HEK293 (cell line): ENCODE results near the gene SYNCRIP.

ENCODE experiments used
- BCL11B ChIP-seq: fragments of 450-650 bp; formaldehyde crosslinking; IDR thresholded peaks from 2 replicates; pipeline ENCODE4 v1.5.1; 2016; ENCODE audit warnings: low read depth, missing biosample characterization, missing genetic modification characterization
- FEZF1 ChIP-seq: fragments of 450-650 bp; formaldehyde crosslinking; IDR thresholded peaks from 2 replicates; pipeline ENCODE4 v1.5.1; 2016; ENCODE audit warnings: missing biosample characterization, missing genetic modification characterization
- KLF16 ChIP-seq: fragments of 450-650 bp; formaldehyde crosslinking; IDR thresholded peaks from 2 replicates; pipeline ENCODE4 v1.5.1; 2017; ENCODE audit warnings: missing biosample characterization, missing genetic modification characterization
- KLF7 ChIP-seq: fragments of 450-650 bp; formaldehyde crosslinking; IDR thresholded peaks from 2 replicates; pipeline ENCODE4 v1.5.1; 2016; ENCODE audit warnings: missing biosample characterization, missing genetic modification characterization, borderline replicate concordance
- ZBTB20 ChIP-seq: fragments of 450-650 bp; formaldehyde crosslinking; IDR thresholded peaks from 2 replicates; pipeline ENCODE4 v1.5.1; 2016; ENCODE audit warnings: missing biosample characterization, missing genetic modification characterization
- ZEB2 ChIP-seq: fragments of 450-650 bp; formaldehyde crosslinking; IDR thresholded peaks from 2 replicates; pipeline ENCODE4 v1.5.1; 2016; ENCODE audit warnings: missing biosample characterization, missing genetic modification characterization
- ZNF112 ChIP-seq: fragments of 450-650 bp; formaldehyde crosslinking; IDR thresholded peaks from 2 replicates; pipeline ENCODE4 v1.5.0; 2017; ENCODE audit warnings: missing biosample characterization, missing genetic modification characterization
- ZNF214 ChIP-seq: fragments of 450-650 bp; formaldehyde crosslinking; IDR thresholded peaks from 2 replicates; pipeline ENCODE4 v1.5.1; 2017; ENCODE audit warnings: missing biosample characterization, mild to moderate bottlenecking, missing genetic modification characterization, borderline replicate concordance
- ZNF23 ChIP-seq: fragments of 450-650 bp; formaldehyde crosslinking; IDR thresholded peaks from 2 replicates; pipeline ENCODE4 v1.5.1; 2016; ENCODE audit warnings: missing biosample characterization, missing genetic modification characterization, borderline replicate concordance
- ZNF292 ChIP-seq: fragments of 450-650 bp; formaldehyde crosslinking; IDR thresholded peaks from 2 replicates; pipeline ENCODE4 v1.5.1; 2016; ENCODE audit warnings: low read depth, missing biosample characterization, missing genetic modification characterization, borderline replicate concordance
- ZNF37A ChIP-seq: fragments of 450-650 bp; IDR thresholded peaks from 2 replicates; pipeline ENCODE4 v1.5.1; 2018; ENCODE audit warnings: missing biosample characterization, missing genetic modification characterization
- ZNF423 ChIP-seq: fragments of 450-650 bp; formaldehyde crosslinking; IDR thresholded peaks from 2 replicates; pipeline ENCODE4 v1.5.1; 2016; ENCODE audit warnings: missing biosample characterization, missing genetic modification characterization
- ZNF501 ChIP-seq: fragments of 450-650 bp; formaldehyde crosslinking; IDR thresholded peaks from 2 replicates; pipeline ENCODE4 v1.5.1; 2016; ENCODE audit warnings: missing biosample characterization, missing genetic modification characterization
- ZNF514 ChIP-seq: fragments of 450-650 bp; formaldehyde crosslinking; IDR thresholded peaks from 2 replicates; pipeline ENCODE4 v1.5.1; 2016; ENCODE audit warnings: missing biosample characterization, missing genetic modification characterization
- ZNF521 ChIP-seq: fragments of 450-650 bp; formaldehyde crosslinking; IDR thresholded peaks from 2 replicates; pipeline ENCODE4 v1.5.1; 2017; ENCODE audit warnings: missing biosample characterization, mild to moderate bottlenecking, missing genetic modification characterization
- ZNF549 ChIP-seq: fragments of 450-650 bp; IDR thresholded peaks from 2 replicates; pipeline ENCODE4 v1.5.1; 2018; ENCODE audit warnings: missing biosample characterization, missing genetic modification characterization, mild to moderate bottlenecking, inconsistent platforms, moderate library complexity
- ZNF560 ChIP-seq: fragments of 450-650 bp; formaldehyde crosslinking; IDR thresholded peaks from 2 replicates; pipeline ENCODE4 v1.5.1; 2017; ENCODE audit warnings: missing biosample characterization, missing genetic modification characterization, borderline replicate concordance
- ZNF626 ChIP-seq: fragments of 450-650 bp; sonication (Bioruptor Pico); formaldehyde crosslinking; IDR thresholded peaks from 2 replicates; pipeline ENCODE4 v1.5.1; 2018; ENCODE audit warnings: missing biosample characterization, missing genetic modification characterization, inconsistent platforms
- ZNF654 ChIP-seq: fragments of 450-650 bp; formaldehyde crosslinking; IDR thresholded peaks from 2 replicates; pipeline ENCODE4 v1.5.1; 2016; ENCODE audit warnings: low read depth, missing biosample characterization, missing genetic modification characterization
- ZNF658 ChIP-seq: fragments of 450-650 bp; formaldehyde crosslinking; IDR thresholded peaks from 2 replicates; pipeline ENCODE4; 2016; ENCODE audit warnings: missing biosample characterization, missing genetic modification characterization
- ZNF660 ChIP-seq: fragments of 450-650 bp; IDR thresholded peaks from 2 replicates; pipeline ENCODE4 v1.5.1; 2018; ENCODE audit warnings: missing biosample characterization, mild to moderate bottlenecking, missing genetic modification characterization
- ZNF677 ChIP-seq: fragments of 450-650 bp; IDR thresholded peaks from 2 replicates; pipeline ENCODE4 v1.5.0; 2018; ENCODE audit warnings: missing biosample characterization, mild to moderate bottlenecking, missing genetic modification characterization, moderate library complexity
- ZNF747 ChIP-seq: fragments of 450-650 bp; formaldehyde crosslinking; IDR thresholded peaks from 2 replicates; pipeline ENCODE4 v1.5.1; 2016; ENCODE audit warnings: missing biosample characterization, missing genetic modification characterization
- ZNF76 ChIP-seq: fragments of 450-650 bp; formaldehyde crosslinking; IDR thresholded peaks from 2 replicates; pipeline ENCODE4; 2016; ENCODE audit warnings: low read depth, missing biosample characterization, missing genetic modification characterization, borderline replicate concordance
- ZNF776 ChIP-seq: fragments of 450-650 bp; formaldehyde crosslinking; IDR thresholded peaks from 2 replicates; pipeline ENCODE4 v1.5.0; 2017; ENCODE audit warnings: missing biosample characterization, missing genetic modification characterization, borderline replicate concordance
- ZNF785 ChIP-seq: fragments of 450-650 bp; formaldehyde crosslinking; IDR thresholded peaks from 2 replicates; pipeline ENCODE4 v1.5.1; 2016; ENCODE audit warnings: missing biosample characterization, missing genetic modification characterization
- ZNF830 ChIP-seq: fragments of 450-650 bp; IDR thresholded peaks from 2 replicates; pipeline ENCODE4 v1.5.0; 2018; ENCODE audit warnings: missing biosample characterization, missing genetic modification characterization, low read depth, mild to moderate bottlenecking, moderate library complexity
- ZSCAN30 ChIP-seq: fragments of 450-650 bp; IDR thresholded peaks from 2 replicates; pipeline ENCODE4 v1.5.1; 2018; ENCODE audit warnings: missing biosample characterization, mild to moderate bottlenecking, missing genetic modification characterization, moderate library complexity
- ZXDB ChIP-seq: fragments of 450-650 bp; formaldehyde crosslinking; IDR thresholded peaks from 2 replicates; pipeline ENCODE4 v1.5.1; 2016; ENCODE audit warnings: missing biosample characterization, missing genetic modification characterization
- TF ChIP-seq, protein P1 (sequence below): fragments of 450-650 bp; formaldehyde crosslinking; IDR thresholded peaks from 2 replicates; pipeline ENCODE4 v1.5.1; 2016; ENCODE audit warnings: missing biosample characterization, missing genetic modification characterization
- TF ChIP-seq, protein P2 (sequence below): fragments of 450-650 bp; formaldehyde crosslinking; IDR thresholded peaks from 2 replicates; pipeline ENCODE4 v1.5.1; 2016; ENCODE audit warnings: missing biosample characterization, missing genetic modification characterization
- TF ChIP-seq, protein P3 (sequence below): fragments of 450-650 bp; formaldehyde crosslinking; IDR thresholded peaks from 2 replicates; pipeline ENCODE4 v1.5.1; 2016; ENCODE audit warnings: missing biosample characterization, missing genetic modification characterization
- TF ChIP-seq, protein P4 (sequence below): fragments of 450-650 bp; IDR thresholded peaks from 2 replicates; pipeline ENCODE4 v1.5.1; 2018; ENCODE audit warnings: missing biosample characterization, mild to moderate bottlenecking, missing genetic modification characterization
- TF ChIP-seq, protein P5 (sequence below): fragments of 450-650 bp; formaldehyde crosslinking; IDR thresholded peaks from 2 replicates; pipeline ENCODE4 v1.5.1; 2017; ENCODE audit warnings: missing biosample characterization, missing genetic modification characterization
- TF ChIP-seq, protein P6 (sequence below): fragments of 450-650 bp; formaldehyde crosslinking; IDR thresholded peaks from 2 replicates; pipeline ENCODE4 v1.5.1; 2016; ENCODE audit warnings: missing biosample characterization, missing genetic modification characterization

SYNCRIP gene

DNA sequence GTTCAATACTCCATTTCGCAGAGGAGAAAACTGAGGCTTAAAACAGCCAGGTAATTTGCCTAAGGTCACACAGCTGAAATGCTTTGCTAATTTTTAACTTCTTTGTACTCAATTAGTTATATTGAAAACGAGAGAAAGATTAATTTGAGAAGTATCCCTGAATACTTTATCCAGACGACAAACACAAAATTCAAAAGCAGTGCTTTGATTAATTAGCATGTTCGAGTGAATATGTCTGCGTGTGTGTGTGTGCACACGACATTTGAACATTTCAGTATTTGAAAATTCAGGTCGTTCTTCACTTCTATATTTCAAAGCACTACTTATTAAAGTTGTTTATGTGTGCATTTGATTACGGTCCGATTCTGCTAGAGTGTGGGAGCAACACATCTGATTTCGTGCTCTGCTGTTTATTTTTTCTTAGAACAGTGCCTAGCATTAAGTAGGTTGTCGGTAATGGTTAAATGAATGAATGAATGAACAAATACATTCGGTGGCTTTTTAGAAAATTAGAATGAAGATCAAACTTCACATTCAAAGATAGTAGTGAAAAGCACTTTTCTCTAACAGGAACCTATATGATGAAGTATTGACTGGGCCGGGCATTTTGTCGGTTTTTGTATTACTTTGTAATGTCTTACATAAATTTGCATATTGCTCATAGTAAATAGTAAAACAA is 36.9 kb upstream of the SYNCRIP start (continued):
- TF ChIP-seq KLF16 (tag by site-specific recombination) (no peak; the same call in none of the 2 replicates), ZNF658 (no peak), ZEB2 (tag by site-specific recombination) (0 out of 2 replicates have a peak, but pooled peaks have one; percentile 1), ZNF626 (tag by site-specific recombination) (0 out of 2 replicates have a peak, but pooled peaks have one; percentile 50), ZNF785 (tag by site-specific recombination) (no peak), ZNF521 (tag by site-specific recombination) (no peak), ZNF423 (tag by site-specific recombination) (no peak), ZNF292 (tag by site-specific recombination) (no peak), ZNF654 (tag by site-specific recombination) (no peak), ZNF112 (tag by site-specific recombination) (no peak), ZNF660 (tag by site-specific recombination) (no peak; the same call in none of the 2 replicates), ZXDB (tag by site-specific recombination) (peak; percentile 56), ZNF747 (tag by site-specific recombination) (no peak), BCL11B (tag by site-specific recombination) (no peak), ZNF501 (tag by site-specific recombination) (no peak; the same call in 1 of the 2 replicates), ZNF23 (tag by site-specific recombination) (no peak), ZSCAN30 (tag by site-specific recombination) (peak; percentile 50; the same call in 1 of the 2 replicates), ZNF776 (no peak), FEZF1 (tag by site-specific recombination) (no peak), ZNF76 (tag by site-specific recombination) (no peak), ZNF214 (tag by site-specific recombination) (no peak; the same call in 1 of the 2 replicates), ZNF549 (tag by site-specific recombination) (no peak), ZNF560 (tag by site-specific recombination) (no peak), ZNF37A (tag by site-specific recombination) (0 out of 2 replicates have a peak, but pooled peaks have one; percentile 62), ZNF830 (tag by site-specific recombination) (no peak), ZNF677 (tag by site-specific recombination) (no peak), KLF7 (tag by site-specific recombination) (no peak), ZBTB20 (tag by site-specific recombination) (no peak), ZNF514 (tag by site-specific recombination) (no peak)
- TF ChIP-seq, protein P1, sequence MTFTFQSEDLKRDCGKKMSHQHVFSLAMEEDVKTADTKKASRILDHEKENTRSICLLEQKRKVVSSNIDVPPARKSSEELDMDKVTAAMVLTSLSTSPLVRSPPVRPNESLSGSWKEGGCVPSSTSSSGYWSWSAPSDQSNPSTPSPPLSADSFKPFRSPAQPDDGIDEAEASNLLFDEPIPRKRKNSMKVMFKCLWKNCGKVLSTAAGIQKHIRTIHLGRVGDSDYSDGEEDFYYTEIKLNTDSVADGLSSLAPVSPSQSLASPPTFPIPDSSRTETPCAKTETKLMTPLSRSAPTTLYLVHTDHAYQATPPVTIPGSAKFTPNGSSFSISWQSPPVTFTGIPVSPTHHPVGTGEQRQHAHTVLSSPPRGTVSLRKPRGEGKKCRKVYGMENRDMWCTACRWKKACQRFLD, result no peak
- TF ChIP-seq, protein P2, sequence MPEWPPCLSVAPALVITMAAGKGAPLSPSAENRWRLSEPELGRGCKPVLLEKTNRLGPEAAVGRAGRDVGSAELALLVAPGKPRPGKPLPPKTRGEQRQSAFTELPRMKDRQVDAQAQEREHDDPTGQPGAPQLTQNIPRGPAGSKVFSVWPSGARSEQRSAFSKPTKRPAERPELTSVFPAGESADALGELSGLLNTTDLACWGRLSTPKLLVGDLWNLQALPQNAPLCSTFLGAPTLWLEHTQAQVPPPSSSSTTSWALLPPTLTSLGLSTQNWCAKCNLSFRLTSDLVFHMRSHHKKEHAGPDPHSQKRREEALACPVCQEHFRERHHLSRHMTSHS (tag by site-specific recombination), result no peak
- TF ChIP-seq, protein P3, sequence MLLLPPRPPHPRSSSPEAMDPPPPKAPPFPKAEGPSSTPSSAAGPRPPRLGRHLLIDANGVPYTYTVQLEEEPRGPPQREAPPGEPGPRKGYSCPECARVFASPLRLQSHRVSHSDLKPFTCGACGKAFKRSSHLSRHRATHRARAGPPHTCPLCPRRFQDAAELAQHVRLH (tag by site-specific recombination), result peak; percentile 1; the same call in 1 of the 2 replicates
- TF ChIP-seq, protein P4, sequence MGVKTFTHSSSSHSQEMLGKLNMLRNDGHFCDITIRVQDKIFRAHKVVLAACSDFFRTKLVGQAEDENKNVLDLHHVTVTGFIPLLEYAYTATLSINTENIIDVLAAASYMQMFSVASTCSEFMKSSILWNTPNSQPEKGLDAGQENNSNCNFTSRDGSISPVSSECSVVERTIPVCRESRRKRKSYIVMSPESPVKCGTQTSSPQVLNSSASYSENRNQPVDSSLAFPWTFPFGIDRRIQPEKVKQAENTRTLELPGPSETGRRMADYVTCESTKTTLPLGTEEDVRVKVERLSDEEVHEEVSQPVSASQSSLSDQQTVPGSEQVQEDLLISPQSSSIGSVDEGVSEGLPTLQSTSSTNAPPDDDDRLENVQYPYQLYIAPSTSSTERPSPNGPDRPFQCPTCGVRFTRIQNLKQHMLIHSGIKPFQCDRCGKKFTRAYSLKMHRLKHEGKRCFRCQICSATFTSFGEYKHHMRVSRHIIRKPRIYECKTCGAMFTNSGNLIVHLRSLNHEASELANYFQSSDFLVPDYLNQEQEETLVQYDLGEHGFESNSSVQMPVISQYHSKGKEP (tag by site-specific recombination), result peak; percentile 71; the same call in 1 of the 2 replicates
- TF ChIP-seq, protein P5, sequence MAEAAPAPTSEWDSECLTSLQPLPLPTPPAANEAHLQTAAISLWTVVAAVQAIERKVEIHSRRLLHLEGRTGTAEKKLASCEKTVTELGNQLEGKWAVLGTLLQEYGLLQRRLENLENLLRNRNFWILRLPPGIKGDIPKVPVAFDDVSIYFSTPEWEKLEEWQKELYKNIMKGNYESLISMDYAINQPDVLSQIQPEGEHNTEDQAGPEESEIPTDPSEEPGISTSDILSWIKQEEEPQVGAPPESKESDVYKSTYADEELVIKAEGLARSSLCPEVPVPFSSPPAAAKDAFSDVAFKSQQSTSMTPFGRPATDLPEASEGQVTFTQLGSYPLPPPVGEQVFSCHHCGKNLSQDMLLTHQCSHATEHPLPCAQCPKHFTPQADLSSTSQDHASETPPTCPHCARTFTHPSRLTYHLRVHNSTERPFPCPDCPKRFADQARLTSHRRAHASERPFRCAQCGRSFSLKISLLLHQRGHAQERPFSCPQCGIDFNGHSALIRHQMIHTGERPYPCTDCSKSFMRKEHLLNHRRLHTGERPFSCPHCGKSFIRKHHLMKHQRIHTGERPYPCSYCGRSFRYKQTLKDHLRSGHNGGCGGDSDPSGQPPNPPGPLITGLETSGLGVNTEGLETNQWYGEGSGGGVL, result no peak
- TF ChIP-seq, protein P6, sequence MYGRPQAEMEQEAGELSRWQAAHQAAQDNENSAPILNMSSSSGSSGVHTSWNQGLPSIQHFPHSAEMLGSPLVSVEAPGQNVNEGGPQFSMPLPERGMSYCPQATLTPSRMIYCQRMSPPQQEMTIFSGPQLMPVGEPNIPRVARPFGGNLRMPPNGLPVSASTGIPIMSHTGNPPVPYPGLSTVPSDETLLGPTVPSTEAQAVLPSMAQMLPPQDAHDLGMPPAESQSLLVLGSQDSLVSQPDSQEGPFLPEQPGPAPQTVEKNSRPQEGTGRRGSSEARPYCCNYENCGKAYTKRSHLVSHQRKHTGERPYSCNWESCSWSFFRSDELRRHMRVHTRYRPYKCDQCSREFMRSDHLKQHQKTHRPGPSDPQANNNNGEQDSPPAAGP (tag by site-specific recombination), result no peak
